ENCODE data around the gene UCP2. TPM values are rescaled to one million over a fixed set of nuclear protein-coding genes. Genes with fewer than 3 reads are reported as not detected.

The UCP2 gene
- total RNA-seq, 6 donors from 2014 or later: 76.5 to 118 (median 98.3) TPM

DNA sequence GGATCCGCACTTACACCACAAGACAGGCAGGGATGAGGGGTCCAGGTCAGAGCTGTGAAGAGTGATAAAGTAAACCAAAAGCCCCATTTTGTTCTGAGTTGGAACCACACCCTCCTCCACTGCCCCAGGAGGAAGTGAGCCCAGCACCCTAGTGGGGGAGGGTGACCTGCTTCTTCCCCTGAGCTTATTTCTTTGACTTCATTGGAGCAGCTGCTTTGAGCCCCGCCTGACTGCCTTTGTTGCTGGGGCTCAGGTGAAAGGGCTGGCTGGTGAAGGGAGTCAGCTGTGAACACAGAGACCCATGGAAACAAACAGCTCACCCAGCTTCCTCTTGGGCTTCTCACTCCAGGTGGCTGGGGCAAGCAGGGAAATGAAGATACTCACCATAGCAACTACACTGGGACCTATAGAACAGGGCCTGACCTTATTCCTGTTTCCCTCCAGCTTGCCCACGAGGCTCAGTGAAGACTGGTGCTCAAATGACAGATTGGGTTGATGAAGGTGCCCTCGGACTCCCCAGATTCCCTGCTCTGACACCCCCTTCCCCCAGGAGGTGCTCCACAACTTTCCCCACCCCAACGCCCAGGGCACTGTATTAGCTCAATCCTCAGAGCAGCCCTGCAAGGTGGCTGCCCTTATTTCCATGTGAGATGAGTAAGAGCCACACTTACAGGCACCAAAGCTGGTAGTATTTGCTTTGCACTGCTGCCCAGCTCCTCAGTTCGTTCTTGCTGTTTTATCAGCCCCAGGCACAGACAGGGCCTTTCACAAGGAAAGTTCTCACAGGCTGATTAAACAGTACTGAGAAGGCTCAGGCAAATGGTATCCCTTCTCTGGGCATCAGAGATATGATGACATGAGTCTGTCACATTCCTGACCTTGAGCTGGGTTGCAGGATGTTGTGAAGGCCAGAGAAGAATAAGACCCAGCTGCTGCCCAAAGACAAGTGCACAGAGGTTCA lies 2.4 kb downstream of the UCP2 start:
- ATAC-seq (ENCODE audit: low FRiP score in 2 of 2) (no peak), DNase-seq (peak in 1 of 2 donors; percentile 80)
- peaks cover 27 to 63% (median 48%) of the 10 kb centered on the region in 4 donors for H3K4me1 ChIP-seq
- no peaks in the 10 kb centered on the region for H3K27me3 ChIP-seq
- peak in 1 of 2 donors; percentile 31 for TF ChIP-seq POLR2AphosphoS5 (IDR thresholded peaks at IDR 0.05)
- TF ChIP-seq, protein P1, sequence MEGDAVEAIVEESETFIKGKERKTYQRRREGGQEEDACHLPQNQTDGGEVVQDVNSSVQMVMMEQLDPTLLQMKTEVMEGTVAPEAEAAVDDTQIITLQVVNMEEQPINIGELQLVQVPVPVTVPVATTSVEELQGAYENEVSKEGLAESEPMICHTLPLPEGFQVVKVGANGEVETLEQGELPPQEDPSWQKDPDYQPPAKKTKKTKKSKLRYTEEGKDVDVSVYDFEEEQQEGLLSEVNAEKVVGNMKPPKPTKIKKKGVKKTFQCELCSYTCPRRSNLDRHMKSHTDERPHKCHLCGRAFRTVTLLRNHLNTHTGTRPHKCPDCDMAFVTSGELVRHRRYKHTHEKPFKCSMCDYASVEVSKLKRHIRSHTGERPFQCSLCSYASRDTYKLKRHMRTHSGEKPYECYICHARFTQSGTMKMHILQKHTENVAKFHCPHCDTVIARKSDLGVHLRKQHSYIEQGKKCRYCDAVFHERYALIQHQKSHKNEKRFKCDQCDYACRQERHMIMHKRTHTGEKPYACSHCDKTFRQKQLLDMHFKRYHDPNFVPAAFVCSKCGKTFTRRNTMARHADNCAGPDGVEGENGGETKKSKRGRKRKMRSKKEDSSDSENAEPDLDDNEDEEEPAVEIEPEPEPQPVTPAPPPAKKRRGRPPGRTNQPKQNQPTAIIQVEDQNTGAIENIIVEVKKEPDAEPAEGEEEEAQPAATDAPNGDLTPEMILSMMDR (IDR thresholded peaks at IDR 0.05): no peak
- peak in 1 of 4 donors; percentile 49 for TF ChIP-seq POLR2A (IDR thresholded peaks at IDR 0.05)
- TF ChIP-seq EP300 (IDR thresholded peaks at IDR 0.05): no peak
- no peaks in the 10 kb centered on the region for H3K9me3 ChIP-seq
- 31 to 50% methylated on average over 2 to 6 of the region's 6 CpGs for WGBS, 2 donors
- peaks cover 13 to 33% (median 25%) of the 10 kb centered on the region in 4 donors for H3K36me3 ChIP-seq
- H3K27ac ChIP-seq: peak overlapping the region; percentile 75 to 98 (median 90)
- peak overlapping the region in 2 of 4 donors; percentile 64 to 78 for H3K4me3 ChIP-seq

GRCh38 chr11:73978576-73979086 lies 4.0 kb downstream of the UCP2 start:
- H3K27me3 ChIP-seq: no peaks in the 10 kb centered on the region
- peaks cover 33 to 60% (median 51%) of the 10 kb centered on the region in 4 donors for H3K4me1 ChIP-seq
- WGBS, 2 donors: 61 to 100% methylated on average over 1 to 3 of the region's 3 CpGs
- H3K9me3 ChIP-seq: no peaks in the 10 kb centered on the region
- no peak for ATAC-seq (ENCODE audit: low FRiP score in 2 of 2)
- H3K4me3 ChIP-seq: no peak overlapping the region
- TF ChIP-seq POLR2A (IDR thresholded peaks at IDR 0.05) (no peak), POLR2AphosphoS5 (IDR thresholded peaks at IDR 0.05) (no peak), EP300 (IDR thresholded peaks at IDR 0.05) (no peak)
- TF ChIP-seq, protein P1 (IDR thresholded peaks at IDR 0.05): no peak
- peaks cover 14 to 41% (median 33%) of the 10 kb centered on the region in 4 donors for H3K36me3 ChIP-seq
- H3K27ac ChIP-seq: peak overlapping the region; percentile 8 to 98 (median 84)
- DNase-seq: peak in 1 of 2 donors; percentile 41

DNA sequence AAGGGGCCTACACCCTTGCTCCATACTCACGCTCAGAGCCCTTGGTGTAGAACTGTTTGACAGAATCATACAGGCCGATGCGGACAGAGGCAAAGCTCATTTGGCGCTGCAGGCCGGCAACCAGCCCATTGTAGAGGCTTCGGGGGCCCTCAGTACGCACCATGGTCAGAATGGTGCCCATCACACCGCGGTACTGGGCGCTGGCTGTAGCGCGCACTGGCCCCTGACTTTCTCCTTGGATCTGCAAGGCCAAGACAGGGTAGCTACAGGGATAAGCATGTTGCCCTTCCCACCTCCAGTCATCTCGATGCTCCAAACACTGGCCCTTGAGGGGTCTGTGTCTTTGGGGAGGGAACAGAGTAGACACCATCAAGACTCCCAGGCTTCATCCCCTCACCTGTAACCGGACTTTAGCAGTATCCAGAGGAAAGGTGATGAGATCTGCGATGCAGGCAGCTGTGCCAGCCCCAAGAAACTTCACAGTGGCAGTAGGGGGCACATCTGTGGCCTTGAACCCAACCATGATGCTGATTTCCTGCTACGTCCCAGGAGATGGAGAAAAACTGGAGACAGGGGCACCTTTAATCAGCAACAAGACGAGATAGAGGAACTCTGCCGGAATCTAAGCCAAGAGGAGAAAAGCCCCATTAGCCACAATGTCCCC lies 4.7 kb downstream of the UCP2 start:
- no peak overlapping the region for H3K4me3 ChIP-seq
- peaks cover 37 to 57% (median 54%) of the 10 kb centered on the region in 4 donors for H3K4me1 ChIP-seq
- peaks cover 14 to 41% (median 33%) of the 10 kb centered on the region in 4 donors for H3K36me3 ChIP-seq
- H3K9me3 ChIP-seq: no peaks in the 10 kb centered on the region
- DNase-seq (peak in 1 of 2 donors; percentile 18), ATAC-seq (ENCODE audit: low FRiP score in 2 of 2) (no peak)
- no peak for TF ChIP-seq EP300 (IDR thresholded peaks at IDR 0.05)
- TF ChIP-seq POLR2AphosphoS5 (IDR thresholded peaks at IDR 0.05): no peak
- TF ChIP-seq POLR2A (IDR thresholded peaks at IDR 0.05): no peak
- TF ChIP-seq, protein P1 (IDR thresholded peaks at IDR 0.05): no peak
- H3K27ac ChIP-seq: peak overlapping the region in 1 of 4 donors; percentile 93
- H3K27me3 ChIP-seq: no peaks in the 10 kb centered on the region
- WGBS, 2 donors: 97% methylated on average over 12 to 17 of the region's 18 CpGs

DNA sequence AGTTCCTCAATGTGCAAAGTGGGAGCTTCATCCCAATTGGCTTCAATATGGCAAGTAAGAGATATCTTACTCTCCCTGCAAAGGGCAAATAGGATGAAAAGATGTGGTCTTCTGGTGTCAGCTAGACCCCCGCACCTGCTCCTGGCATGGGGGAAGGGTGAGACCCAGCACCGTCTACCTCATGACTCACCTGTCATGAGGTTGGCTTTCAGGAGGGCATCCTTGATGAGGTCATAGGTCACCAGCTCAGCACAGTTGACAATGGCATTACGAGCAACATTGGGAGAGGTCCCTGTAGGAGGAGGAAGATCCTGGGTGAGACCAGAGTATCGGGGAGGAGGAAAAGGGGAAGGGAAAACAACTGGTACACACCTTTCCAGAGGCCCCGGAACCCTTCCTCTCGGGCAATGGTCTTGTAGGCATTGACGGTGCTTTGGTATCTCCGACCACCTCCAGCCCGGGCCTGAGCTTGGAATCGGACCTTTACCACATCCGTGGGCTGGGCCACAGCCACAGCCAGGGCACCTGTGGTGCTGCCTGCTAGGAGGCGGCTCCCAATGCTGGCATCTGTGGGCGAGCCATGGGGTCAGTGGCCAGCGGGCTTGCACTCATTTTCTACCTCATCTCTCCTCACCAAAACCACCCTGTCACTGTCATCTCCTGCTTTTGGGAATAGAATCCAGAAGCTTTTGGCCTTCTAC lies 6.0 kb downstream of the UCP2 start:
- Histone ChIP-seq H3K4me1 (peaks cover 38 to 53% (median 47%) of the 10 kb centered on the region in 4 donors), H3K27ac (no peak overlapping the region), H3K4me3 (no peak overlapping the region), H3K36me3 (peaks cover 14 to 41% (median 33%) of the 10 kb centered on the region in 4 donors), H3K9me3 (no peaks in the 10 kb centered on the region), H3K27me3 (no peaks in the 10 kb centered on the region)
- WGBS, 2 donors: 90 to 95% methylated on average over 13 to 14 of the region's 14 CpGs
- TF ChIP-seq POLR2A (IDR thresholded peaks at IDR 0.05) (no peak), POLR2AphosphoS5 (IDR thresholded peaks at IDR 0.05) (no peak), EP300 (IDR thresholded peaks at IDR 0.05) (no peak)
- TF ChIP-seq, protein P1 (IDR thresholded peaks at IDR 0.05): no peak
- DNase-seq (peak in 1 of 2 donors; percentile 15), ATAC-seq (ENCODE audit: low FRiP score in 2 of 2) (no peak)

Data from upper lobe of left lung (tissue), 6 donors.